ENCODE results near the gene BTN3A1.
"Not testable (repeated sequence)": the region's sequence is repeated elsewhere in the genome, so short reads cannot be mapped to it uniquely, and the experiment has no call there.

The BTN3A1 gene

DNA sequence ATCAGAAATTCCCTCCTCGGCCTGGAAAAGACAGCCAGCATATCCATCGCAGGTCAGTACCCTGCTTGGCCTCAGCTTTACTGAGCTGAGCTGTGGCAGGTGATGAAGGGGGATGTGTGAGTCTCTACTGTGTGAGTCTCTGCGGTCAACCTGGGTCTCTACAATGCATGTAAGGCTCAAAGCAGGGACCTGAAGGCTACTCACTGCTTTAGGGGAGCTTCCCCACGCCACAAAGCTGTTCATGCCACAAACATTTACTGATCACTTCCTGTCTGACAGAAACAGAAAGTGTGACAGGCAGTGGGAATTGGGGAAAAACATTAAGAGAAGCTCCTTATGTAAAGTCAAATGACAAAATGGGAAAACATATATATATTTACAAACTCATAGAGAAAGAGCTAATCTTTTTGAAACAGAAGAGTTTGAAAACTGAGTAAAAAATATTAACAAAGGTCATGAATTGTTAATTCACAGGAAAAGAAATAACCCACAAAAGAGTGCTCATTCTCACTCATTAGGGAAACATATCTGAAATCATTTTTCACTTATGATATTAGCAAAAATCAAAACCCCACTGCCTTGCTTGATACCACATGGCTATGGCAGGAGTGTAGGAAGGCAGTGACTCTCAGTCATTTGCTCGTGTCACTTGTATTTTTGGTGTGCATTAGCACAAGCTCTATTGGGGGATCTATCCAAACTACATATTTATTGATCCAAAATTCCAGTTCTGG, 44.0 kb downstream of the BTN3A1 start:
- DNase-seq = no peak

DNA sequence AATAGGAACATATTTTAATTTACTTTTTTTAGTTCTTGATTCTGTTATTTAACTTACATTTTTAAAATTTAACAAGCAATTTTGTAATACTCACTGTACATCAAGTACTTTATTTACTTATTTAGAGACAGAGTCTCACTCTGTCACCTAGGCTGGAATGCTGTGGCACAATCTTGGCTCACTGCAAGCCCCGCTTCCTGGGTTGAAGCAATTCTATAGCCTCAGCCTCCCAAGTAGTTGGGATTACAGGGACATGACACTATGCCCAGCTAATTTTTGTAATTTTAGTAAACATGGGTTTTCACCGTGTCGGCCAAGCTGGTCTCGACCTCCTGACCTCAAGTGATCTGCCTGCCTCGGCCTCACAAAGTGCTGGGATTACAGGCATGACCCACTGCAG, 45.2 kb downstream of the BTN3A1 start:
- DNase-seq = no peak

DNA sequence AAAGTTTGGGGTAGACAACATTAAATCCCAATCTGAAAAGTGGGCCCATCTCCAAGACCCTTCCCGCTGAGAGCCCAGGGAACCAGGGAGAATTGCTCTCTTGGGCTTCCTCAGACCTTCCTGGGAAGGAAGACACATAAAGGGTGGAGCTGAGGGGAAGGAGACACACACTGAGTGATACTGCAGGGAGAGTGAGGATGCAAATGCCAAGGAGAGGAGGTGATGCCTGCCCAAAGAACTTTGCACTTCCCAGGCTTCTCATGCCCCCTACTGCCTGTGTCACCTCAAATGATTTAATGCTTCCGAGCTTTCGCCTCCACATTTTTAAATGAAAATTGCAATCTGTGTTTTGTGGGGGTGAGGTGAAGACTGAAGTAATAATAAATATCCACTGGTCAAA, 48.2 kb downstream of the BTN3A1 start:
- no peak for DNase-seq

DNA sequence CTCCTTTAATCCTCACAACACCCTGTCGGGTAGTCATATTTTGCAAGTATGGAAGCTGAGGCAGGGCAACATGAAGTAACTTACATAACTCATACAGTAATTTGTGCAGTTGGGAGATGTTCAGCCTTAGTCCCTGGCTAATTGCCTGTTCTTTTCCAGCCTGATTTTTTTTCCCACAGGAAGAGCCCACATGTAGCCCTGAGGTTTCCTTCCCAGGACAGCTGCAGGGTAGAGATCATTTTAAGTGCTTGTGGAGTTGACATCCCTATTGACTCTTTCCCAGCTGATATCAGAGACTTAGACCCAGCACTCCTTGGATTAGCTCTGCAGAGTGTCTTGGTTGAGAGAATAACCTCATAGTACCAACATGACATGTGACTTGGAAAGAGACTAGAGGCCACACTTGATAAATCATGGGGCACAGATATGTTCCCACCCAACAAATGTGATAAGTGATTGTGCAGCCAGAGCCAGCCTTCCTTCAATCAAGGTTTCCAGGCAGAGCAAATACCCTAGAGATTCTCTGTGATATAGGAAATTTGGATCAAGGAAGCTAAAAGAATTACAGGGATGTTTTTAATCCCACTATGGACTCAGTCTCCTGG, 50.7 kb downstream of the BTN3A1 start:
- DNase-seq = no peak

DNA sequence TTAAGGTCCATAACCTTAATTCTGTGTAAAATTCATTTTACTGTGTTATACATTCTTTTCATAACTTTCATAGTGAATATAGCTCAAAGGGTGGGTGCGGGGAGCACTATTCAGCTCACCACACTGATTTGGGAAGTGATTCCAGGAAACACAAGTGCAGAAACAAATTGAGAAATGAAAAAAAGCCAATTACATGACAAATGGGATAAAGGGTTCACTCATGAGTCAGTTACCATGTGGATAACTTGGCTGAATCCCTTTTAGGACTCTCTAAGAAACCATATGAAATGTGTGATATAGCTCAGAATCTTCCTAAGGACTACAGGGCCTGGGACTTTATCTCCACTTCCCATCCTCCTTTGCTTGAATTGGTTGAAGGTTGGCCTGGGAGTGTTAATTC, 52.6 kb downstream of the BTN3A1 start:
- DNase-seq = no peak

DNA sequence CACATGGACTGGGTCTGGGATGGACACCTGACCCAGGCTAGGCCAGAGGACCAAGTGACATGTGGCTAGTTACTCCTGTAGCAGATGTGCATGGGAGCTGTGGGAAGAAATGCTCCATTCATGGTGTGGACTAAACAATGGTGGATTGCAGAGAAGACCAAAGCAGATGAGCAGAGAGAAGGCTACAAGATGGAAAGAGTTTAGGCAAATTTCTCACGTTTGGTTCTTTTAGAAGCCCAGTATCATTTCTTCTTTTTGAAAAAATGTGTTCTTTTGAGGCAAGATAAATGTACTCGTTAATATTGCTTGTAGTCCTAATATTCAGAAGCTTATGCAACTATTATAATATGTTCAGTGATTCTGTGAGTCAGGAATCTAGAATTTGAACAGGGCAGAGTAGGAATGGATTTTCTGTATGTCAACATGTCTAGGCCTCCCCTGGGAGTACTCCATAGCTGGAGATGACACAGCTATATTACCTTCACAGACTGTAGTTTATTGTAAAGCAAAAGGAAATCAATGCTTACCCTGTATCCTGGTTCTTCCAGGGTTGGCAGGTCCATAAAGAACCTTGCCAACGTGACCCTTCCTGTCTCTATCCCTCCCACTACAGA, 53.4 kb downstream of the BTN3A1 start:
- no peak for DNase-seq

DNA sequence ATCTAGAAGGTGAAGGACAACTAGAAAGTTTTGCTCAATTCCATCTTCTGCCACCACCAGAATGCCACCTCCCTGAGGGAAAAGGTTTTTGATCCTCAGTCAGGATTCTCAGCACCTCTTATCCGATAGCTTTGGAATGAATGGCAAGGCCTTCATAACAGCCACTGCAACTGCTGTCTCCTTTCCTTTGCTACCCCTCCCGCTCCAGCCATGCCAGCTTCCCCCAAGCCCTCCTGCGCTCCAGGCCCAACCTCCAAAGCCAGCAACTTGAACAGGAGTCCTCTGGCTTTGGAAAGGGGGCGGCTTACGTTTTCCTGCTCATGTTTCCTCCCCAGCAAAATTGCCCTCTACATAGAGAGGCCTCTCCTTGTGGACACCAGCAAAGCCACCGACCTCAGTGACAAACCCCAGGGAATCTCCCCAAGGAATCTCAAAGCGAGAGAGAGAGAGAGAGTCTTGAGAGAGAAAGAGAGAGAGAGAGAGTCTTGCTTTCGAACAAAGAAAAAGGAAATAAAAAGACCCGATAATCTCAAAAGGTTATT, 55.3 kb downstream of the BTN3A1 start:
- DNase-seq = no peak

DNA sequence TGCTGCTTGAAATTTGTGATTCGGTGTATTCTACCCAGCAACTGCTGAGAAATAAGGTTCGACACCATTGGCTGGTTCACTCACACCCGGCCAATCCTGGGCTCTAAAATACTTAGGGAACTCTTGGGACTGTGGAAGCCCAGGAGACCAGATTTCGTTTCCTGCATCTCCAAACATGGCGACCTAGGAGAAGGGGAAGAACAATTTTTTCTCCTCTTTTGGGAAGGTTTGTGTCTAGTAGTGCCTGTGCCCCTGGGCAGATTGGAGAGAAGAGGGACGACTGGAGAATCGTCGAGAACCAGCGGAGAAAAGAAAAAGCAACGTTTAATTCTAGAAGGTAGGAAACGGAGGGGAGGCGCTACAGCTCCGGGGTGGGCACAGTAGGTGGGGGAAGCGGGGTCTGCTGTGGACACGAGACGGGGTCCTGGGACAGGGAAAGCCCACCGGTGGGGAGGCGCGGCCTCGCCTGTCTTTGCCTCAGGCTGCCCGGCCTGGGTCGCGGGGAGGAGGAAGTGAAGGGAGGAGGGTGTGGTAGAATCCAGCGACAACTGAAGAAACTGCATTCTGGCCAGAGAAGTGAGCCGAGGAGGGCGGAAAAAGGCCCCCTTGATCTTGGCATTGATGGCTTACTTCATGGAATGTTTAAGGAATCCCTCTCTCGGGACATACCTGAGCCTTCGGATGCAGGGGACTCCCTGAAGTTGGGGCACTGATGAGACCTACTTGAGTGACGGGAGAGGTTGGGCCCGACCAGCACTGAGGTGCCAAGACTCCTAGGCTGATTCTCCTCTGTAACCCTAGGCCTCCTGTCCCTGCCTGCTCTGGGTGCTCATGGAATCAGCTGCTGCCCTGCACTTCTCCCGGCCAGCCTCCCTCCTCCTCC, 56.0 kb downstream of the BTN3A1 start, which contains the start of gene BTN2A1:
BTN2A1 (plus strand) TSS at position 150 of the 883 bp plus-strand sequence; CDS start at position 832, 682 bp downstream.
- DNase-seq = peak; percentile 85

DNA sequence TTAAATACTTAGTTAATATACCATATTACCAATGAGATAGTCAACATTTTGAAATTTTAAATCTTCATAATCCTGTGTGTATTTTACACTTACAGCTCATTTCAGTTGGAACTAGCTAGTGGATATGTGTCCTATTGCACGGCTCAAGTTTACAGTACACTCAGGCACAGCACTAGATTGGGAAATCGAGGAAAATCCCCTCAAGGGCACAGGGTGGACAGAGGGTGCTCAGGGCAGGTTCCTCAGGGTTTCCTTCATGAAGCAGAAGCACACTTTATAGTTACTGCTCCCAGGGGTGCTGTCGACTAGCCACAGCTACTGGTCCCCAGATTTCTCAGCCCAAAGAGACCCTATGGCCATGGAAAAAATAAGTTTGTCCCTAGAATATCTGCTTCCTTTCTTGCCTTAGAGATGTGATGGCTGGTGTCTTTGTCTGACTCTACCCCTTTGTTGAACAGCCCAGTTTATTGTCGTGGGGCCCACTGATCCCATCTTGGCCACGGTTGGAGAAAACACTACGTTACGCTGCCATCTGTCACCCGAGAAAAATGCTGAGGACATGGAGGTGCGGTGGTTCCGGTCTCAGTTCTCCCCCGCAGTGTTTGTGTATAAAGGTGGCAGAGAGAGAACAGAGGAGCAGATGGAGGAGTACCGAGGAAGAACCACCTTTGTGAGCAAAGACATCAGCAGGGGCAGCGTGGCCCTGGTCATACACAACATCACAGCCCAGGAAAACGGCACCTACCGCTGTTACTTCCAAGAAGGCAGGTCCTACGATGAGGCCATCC, 57.1 kb downstream of the BTN3A1 start:
- DNase-seq = no peak

DNA sequence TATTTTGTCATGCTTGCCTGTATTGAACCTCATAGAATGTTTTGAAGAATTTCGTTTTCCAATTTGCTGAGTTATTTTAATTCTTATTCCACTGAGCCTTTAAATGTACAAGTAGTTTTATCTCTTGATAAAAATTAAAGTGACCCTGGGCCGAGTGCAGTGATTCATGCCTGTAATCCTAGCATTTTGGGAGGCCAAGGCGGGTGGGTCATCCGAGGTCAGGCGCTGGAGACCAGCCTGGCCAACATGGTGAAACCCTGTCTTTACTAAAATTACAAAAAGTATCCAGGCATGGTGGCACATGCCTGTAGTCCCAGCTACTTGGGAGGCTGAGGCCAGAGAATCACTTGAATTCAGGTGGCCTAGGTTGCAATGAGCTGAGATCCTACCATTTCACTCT, 59.3 kb downstream of the BTN3A1 start:
- not testable (repeated sequence) for DNase-seq

DNA sequence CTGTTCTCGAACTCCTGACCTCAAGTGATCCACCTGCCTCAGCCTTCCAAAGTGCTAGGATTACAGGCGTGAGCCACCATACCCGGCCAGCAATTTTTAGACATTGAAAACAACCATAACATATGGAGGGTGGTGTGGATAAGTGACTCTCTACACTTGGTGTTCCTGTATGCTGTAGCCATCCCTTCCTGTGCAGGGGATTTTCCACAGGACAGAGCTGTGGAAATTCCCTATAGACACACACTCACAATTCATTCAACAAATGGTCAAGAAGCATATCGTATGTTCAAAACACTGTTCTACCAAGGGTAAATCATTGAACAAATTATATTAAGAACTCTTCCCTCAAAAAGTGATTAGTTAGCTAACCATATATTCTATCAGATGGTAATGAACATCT, 61.9 kb downstream of the BTN3A1 start:
- no peak for DNase-seq

DNA sequence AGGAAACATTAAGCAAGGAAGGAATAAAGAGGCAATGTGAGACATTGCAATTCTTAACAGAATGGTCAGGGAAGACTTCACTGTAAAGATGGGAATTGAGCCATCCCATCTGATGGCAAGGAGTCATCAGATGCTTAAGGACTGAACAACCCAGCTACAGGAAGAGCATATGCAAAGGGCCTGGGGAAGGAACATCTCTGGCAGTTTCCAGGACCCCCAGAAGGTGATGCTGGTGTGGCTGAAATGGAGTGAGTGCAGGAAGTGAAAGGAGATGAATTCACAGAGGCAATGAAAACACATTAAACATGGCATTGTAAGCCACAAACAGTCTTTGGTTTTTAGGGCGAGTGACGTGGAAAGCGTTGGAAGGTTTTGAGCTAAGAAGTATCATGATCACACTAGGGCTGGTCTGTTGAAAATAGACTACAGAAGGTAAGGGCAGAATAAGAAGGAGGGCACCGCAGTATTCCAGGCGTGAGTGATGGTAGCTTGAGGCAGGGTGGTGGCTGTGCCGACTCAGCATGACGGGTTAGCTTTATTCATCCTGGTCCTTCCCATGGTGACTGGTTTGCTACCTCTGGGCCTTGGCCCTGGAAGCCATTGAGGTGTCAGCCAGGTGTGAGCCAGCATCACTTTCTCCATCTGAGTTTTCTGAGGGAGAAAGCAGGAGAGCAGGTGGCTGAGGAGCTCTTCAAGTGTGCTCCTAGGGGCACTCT, 62.5 kb downstream of the BTN3A1 start:
- DNase-seq = no peak
